HUES48 (cell line): Measurements from ENCODE around the gene MSL2.
"Not testable (repeated sequence)": the region's sequence is repeated elsewhere in the genome, so short reads cannot be mapped to it uniquely, and the experiment has no call there.

ENCODE experiments used
- H3K27ac ChIP-seq: one replicate; pipeline ENCODE4 v1.7.0; 2013; ENCODE audit warnings: low read depth, low read length, inconsistent platforms
- H3K27me3 ChIP-seq: 2 replicates; pipeline ENCODE4 v1.6.1; 2013; ENCODE audit warnings: mild to moderate bottlenecking, low read length; ENCODE audit not compliant: control insufficient read depth, insufficient read depth
- H3K36me3 ChIP-seq: 2 replicates; pipeline ENCODE4 v1.6.1; 2013; ENCODE audit warnings: low read length; ENCODE audit not compliant: control insufficient read depth, insufficient read depth
- H3K4me1 ChIP-seq: 2 replicates; pipeline ENCODE4 v1.6.1; 2013; ENCODE audit warnings: mild to moderate bottlenecking, low read length; ENCODE audit not compliant: control insufficient read depth, insufficient read depth
- H3K4me3 ChIP-seq: 2 replicates; pipeline ENCODE4 v1.5.1; 2013; ENCODE audit warnings: mild to moderate bottlenecking, low read depth, low read length
- H3K9ac ChIP-seq: 2 replicates; pipeline ENCODE4 v1.6.1; 2013; ENCODE audit warnings: mild to moderate bottlenecking, low read depth, low read length, moderate library complexity
- H3K9me3 ChIP-seq: 2 replicates; pipeline ENCODE4 v1.6.1; 2013; ENCODE audit warnings: low read length; ENCODE audit not compliant: control insufficient read depth, insufficient read depth

MSL2 gene

GRCh38 chr3:136142592-136142991, 53.5 kb downstream of the MSL2 start:
- Histone ChIP-seq H3K4me3 (no peak overlapping the region), H3K9ac (no peak overlapping the region), H3K9me3 (no peaks in the 10 kb centered on the region), H3K36me3 (peaks cover 11% of the 10 kb centered on the region), H3K27me3 (peaks cover 8% of the 10 kb centered on the region; the same call in 1 of the 2 replicates), H3K27ac (peak overlapping the region; percentile 67), H3K4me1 (no peaks in the 10 kb centered on the region)

DNA sequence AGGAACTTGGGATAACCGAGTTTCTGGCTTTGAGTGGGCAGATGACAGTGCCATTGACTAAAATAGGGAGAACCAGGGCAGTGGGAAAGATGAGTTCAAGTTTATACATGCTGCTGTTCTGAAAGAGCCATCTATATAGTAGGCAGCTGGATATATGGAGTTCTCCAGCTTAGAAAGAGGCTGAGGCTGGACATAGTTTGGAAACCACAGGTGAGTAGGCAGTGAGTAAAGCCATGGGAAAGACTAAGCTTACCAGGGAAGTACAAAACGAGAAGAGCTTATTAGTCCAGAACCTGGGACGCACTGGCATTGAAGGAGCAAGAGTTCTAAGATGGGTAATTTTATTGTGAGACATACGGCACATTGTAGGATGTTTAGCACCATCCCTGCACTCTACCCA, 54.2 kb downstream of the MSL2 start:
- H3K4me3 ChIP-seq: no peak overlapping the region
- peaks cover 11% of the 10 kb centered on the region for H3K36me3 ChIP-seq
- H3K9me3 ChIP-seq: no peaks in the 10 kb centered on the region
- H3K27ac ChIP-seq: no peak overlapping the region
- H3K9ac ChIP-seq: no peak overlapping the region
- H3K4me1 ChIP-seq: no peaks in the 10 kb centered on the region
- peaks cover 8% of the 10 kb centered on the region; the same call in 1 of the 2 replicates for H3K27me3 ChIP-seq

DNA sequence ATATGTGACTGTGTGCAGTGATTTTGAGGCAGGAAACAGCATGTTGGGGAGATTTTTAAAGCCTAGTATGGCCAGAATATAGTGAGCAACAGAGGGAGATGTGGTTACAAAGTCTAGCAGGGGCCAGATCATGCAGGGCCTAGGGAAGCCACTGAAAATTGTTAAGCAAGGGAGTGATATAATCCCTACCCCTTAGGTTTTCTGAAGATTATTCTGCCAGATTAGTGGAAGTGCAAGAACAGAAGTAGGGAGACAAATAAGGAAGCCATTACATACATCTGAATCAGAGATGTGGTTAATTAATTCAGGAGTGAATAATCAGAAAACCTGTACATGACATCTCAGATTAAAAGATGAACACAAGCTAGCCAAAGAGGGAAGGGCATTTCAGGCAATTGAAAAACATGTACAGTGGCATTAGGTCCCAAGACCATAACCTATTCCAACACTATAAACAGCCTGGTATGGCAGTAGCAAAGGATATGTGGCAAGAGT, 54.8 kb downstream of the MSL2 start:
- H3K27ac ChIP-seq: no peak overlapping the region
- no peak overlapping the region for H3K4me3 ChIP-seq
- H3K9ac ChIP-seq: no peak overlapping the region
- H3K36me3 ChIP-seq: peaks cover 16% of the 10 kb centered on the region
- H3K9me3 ChIP-seq: no peaks in the 10 kb centered on the region
- peaks cover 8% of the 10 kb centered on the region; the same call in 1 of the 2 replicates for H3K27me3 ChIP-seq
- H3K4me1 ChIP-seq: no peaks in the 10 kb centered on the region

GRCh38 chr3:136136454-136136853, 59.7 kb downstream of the MSL2 start:
- no peaks in the 10 kb centered on the region for H3K9me3 ChIP-seq
- H3K9ac ChIP-seq: no peak overlapping the region
- H3K4me1 ChIP-seq: no peaks in the 10 kb centered on the region
- H3K27me3 ChIP-seq: peaks cover 4% of the 10 kb centered on the region; the same call in 1 of the 2 replicates
- 0 out of 2 replicates have a peak, but pooled peaks cover 6% of the 10 kb centered on the region for H3K36me3 ChIP-seq
- no peak overlapping the region for H3K4me3 ChIP-seq
- no peak overlapping the region for H3K27ac ChIP-seq

- H3K4me3 ChIP-seq: no peak overlapping the region
- H3K9ac ChIP-seq: no peak overlapping the region
- 0 out of 2 replicates have a peak, but pooled peaks cover 6% of the 10 kb centered on the region for H3K36me3 ChIP-seq
- H3K4me1 ChIP-seq: no peaks in the 10 kb centered on the region
- H3K27ac ChIP-seq: no peak overlapping the region
- no peaks in the 10 kb centered on the region for H3K9me3 ChIP-seq
- no peaks in the 10 kb centered on the region for H3K27me3 ChIP-seq
Observed at GRCh38 chr3:136135039-136135802, 60.9 kb downstream of the MSL2 start.

GRCh38 chr3:136134091-136134490, 62.0 kb downstream of the MSL2 start:
- H3K27ac ChIP-seq: no peak overlapping the region
- no peaks in the 10 kb centered on the region for H3K27me3 ChIP-seq
- no peak overlapping the region for H3K9ac ChIP-seq
- 0 out of 2 replicates have a peak, but pooled peaks cover 6% of the 10 kb centered on the region for H3K36me3 ChIP-seq
- no peak overlapping the region for H3K4me3 ChIP-seq
- H3K4me1 ChIP-seq: no peaks in the 10 kb centered on the region
- no peaks in the 10 kb centered on the region for H3K9me3 ChIP-seq

- not testable (repeated sequence) for H3K27ac ChIP-seq, H3K4me3 ChIP-seq, H3K27me3 ChIP-seq, H3K9ac ChIP-seq, H3K36me3 ChIP-seq, H3K4me1 ChIP-seq, H3K9me3 ChIP-seq
Observed at GRCh38 chr3:136131647-136132046, 64.5 kb downstream of the MSL2 start.

- Histone ChIP-seq H3K9ac (no peak overlapping the region), H3K4me3 (no peak overlapping the region), H3K9me3 (peaks cover 13% of the 10 kb centered on the region; the same call in 1 of the 2 replicates), H3K27me3 (no peaks in the 10 kb centered on the region), H3K4me1 (no peaks in the 10 kb centered on the region), H3K27ac (no peak overlapping the region), H3K36me3 (no peaks in the 10 kb centered on the region)
Observed at GRCh38 chr3:136122006-136122405, 74.1 kb downstream of the MSL2 start.

DNA sequence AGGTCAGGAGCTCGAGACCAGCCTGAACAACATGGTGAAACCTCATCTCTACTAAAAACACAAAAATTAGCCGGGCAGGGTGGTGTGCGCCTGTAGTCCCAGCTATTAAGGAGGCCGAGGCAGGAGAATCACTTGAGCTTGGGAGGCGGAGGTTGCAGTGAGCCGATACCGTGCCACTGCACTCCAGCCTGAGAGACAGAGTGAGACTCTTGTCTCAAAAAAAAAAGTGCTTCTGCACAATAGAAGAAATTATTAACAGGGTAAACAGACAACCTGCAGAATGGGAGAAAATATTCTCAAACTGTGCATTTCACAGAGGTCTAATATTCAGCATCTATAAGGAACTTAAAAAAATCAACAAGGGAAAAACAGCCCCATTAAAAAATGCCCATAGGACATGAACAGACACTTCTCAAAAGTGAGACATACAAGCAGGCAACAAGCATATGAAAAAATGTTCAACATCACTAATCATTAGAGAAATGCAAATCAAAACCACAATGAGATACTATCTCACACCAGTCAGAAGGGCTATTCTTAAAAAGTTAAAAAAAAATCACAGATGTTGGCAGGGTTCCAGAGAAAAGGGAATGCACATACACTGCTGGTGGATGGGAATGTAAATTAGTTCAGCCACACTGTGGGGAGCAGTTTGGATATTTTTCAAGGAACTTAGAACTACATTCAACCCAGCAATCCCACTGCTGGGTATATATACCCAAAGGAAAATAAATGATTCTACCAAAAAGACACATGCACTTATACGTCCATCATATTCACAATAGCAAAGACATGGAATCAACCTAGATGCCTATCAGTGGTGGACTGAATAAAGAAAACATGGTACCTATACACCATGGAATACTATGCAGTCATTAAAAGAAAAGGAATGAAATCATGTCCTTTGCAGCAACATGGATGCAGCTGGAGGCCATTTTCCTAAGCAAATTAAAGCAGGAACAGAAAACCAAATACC, 75.5 kb downstream of the MSL2 start:
- no peaks in the 10 kb centered on the region for H3K27me3 ChIP-seq
- no peaks in the 10 kb centered on the region for H3K36me3 ChIP-seq
- no peak overlapping the region for H3K9ac ChIP-seq
- H3K4me1 ChIP-seq: no peaks in the 10 kb centered on the region
- peaks cover 6% of the 10 kb centered on the region; the same call in 1 of the 2 replicates for H3K9me3 ChIP-seq
- H3K27ac ChIP-seq: no peak overlapping the region
- no peak overlapping the region for H3K4me3 ChIP-seq

- H3K36me3 ChIP-seq, H3K27ac ChIP-seq, H3K4me3 ChIP-seq, H3K27me3 ChIP-seq, H3K9ac ChIP-seq, H3K9me3 ChIP-seq, H3K4me1 ChIP-seq: not testable (repeated sequence)
Observed at GRCh38 chr3:136119783-136120182, 76.4 kb downstream of the MSL2 start.

DNA sequence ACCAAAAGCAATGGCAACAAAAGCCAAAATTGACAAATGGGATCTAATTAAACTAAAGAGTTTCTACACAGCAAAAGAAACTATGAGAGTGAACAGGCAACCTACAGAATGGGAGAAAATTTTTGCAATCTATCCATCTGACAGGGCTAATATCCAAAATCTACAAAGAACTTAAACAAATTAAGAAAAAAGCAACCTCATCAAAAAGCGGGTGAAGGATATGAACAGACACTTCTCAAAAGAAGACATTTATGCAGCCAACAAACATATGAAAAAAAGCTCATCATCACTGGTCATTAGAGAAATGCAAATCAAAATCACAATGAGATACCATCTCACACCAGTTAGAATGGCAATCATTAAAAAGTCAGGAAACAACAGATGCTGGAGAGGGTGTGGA, 76.8 kb downstream of the MSL2 start:
- H3K27me3 ChIP-seq, H3K9me3 ChIP-seq, H3K4me1 ChIP-seq, H3K27ac ChIP-seq, H3K4me3 ChIP-seq, H3K36me3 ChIP-seq, H3K9ac ChIP-seq: not testable (repeated sequence)
